Astrocyte of the hippocampus (primary cell): ENCODE results near the gene RAB6A.

Experiments used
- DNase-seq: peaks from one replicate; pipeline ENCODE4 v3.0.0; 2011; ENCODE audit warnings: low read depth, low spot score

The RAB6A gene

DNA sequence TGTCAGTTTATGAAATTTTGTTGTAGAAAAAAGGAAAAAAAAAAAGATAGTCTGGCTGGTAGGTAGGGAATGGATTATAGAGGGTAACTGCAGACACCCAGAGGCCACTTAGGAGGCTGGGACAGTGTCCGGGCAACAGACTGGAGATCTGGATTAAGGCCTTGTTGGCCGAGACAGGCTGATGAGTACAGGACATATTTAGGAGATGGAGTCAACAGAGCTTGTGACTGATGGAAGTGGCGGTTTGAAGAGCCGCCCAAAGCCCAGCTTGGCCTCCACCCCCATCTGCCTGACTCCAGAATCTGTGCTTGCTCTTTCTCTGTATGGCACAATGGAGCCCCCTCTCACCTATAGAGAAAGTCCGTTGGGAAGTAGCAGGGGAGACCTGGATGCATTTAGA is 106.9 kb downstream of the RAB6A start:
- DNase-seq, result no peak

- no peak for DNase-seq
Measured at GRCh38 chr11:73652856-73653559, 107.9 kb downstream of the RAB6A start.

DNA sequence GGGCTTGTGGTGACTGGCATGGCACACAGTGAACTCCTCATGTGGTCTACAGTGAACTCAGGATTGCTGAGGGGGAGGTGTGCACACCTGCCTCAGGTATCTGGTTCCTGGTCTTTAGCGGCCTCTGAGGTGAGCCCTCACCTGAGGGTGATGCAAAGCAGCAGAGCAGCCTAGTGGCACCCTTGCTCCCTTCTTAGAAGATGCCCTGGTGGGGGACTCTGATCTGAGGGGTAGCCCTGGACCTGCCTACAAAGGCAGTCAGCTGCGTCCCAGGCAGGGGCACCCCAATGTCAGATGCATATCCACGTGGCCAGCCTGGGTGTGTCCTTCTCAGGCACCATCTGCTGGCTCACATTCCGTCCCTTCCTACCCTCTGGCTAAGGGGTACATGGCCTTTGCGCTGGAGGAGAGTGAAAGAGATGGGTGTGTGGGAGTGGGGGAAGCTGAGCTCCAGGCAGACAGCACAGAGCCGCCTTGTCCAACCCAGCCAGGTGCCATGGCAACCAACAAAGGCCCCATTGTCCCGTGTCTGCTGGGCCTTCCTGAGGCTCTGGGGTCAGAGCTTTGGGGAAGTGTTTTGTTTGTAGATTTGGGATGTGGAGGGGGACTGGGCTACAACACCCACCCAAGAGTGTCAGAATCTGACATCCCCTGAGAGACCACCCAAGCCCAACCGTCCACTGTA is 108.7 kb downstream of the RAB6A start:
- DNase-seq, result peak; percentile 55

DNA sequence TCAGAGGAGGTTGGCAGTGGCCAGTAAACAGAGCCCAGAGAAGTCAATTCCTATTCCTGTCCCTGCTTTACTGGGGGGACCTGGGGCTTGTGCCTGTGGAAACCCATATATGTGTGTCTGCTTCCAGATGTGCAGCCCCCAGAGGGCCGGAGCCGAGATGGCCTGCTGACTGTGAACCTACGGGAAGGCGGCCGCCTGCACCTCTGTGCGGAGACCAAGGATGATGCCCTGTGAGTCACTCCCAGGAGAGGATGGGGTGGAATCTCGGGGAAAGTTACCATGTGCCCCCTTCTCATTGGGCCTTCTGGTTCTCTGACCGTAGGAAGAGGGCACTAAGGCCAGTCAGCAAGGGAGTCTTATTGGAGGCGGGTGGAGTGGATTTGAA is 109.2 kb downstream of the RAB6A start:
- no peak for DNase-seq

DNA sequence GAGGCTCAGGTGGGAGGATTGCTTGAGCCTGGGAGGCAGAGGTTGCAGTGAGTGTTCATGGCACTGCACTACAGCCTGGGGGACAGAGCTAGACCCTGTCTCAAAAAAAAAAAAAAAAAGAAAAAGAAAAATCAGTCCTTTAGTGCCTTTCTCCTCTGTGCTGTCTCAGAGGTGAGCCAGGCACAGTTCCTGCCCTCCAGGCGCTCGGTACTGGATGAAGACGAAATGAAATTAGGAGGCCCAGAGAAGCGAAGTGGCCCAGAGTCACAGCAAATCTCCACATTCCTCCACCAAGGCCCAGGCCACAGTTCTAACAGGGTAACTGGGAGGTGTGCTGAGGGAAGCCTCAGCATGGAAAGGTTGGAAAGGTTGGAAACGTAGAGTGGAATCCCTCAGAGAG is 109.6 kb downstream of the RAB6A start:
- no peak for DNase-seq

GRCh38 chr11:73650400-73650799 is 110.5 kb downstream of the RAB6A start:
- no peak for DNase-seq

DNA sequence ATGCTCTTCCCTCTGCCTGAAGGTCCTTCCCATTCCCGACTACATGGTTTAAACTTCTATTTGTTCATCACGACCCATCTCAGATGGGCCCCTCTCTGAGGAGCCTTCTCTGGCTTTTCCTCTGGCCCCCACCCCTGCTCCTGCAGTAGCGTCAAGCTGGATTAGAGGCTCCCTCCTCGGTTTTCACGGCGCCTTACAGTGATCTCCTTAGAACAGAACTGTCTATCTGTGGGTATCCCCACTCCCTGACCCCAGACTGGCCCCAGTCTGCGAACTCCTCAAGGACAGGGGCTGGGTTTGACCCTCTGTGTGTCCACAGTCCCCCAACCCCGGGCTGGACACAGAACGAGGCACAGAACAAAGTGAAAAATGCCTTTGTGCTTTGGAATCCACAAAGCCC is 111.7 kb downstream of the RAB6A start:
- no peak for DNase-seq

DNA sequence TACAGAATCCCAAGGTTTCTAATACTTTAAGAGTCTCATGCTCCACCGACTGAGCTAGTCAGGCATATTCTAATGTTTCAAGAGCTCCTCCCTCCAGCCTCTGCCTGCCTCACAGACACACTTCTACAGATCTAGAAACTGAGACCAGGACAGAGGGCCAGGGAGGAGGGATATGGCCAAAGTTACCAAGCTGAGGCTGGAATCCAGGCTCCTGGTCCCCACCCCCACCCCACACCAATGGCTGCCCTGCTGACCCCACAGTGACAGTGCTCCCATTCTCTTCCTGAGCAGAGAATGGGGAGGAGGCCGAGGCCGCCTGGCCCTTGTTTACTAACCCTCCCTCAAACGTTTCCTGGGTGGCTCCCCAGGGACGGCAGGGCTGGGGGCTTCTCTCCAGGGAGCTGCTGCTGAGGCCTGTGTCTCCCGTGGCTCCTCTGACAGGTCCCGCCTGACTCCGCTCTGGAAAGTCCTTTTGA is 112.3 kb downstream of the RAB6A start:
- DNase-seq, result no peak

DNA sequence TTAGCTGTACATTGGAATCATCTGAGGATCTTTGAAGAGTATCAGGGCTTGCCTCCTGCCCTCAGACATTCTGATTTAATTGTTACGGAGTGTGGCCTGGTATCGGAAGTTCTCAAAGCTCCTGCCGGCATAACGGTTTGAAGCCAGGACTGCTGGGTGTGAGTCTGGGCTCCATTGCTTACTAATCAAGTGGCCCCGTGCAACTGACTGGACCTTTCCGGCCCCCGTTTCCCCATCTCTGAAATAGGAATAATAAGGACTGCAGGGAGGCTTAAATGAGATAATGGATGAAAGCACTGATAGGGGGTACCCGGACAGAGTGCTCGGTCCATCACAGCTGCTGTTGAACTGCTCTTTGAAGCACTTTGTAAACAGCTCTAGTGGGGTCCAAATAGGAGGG is 112.8 kb downstream of the RAB6A start:
- no peak for DNase-seq

DNA sequence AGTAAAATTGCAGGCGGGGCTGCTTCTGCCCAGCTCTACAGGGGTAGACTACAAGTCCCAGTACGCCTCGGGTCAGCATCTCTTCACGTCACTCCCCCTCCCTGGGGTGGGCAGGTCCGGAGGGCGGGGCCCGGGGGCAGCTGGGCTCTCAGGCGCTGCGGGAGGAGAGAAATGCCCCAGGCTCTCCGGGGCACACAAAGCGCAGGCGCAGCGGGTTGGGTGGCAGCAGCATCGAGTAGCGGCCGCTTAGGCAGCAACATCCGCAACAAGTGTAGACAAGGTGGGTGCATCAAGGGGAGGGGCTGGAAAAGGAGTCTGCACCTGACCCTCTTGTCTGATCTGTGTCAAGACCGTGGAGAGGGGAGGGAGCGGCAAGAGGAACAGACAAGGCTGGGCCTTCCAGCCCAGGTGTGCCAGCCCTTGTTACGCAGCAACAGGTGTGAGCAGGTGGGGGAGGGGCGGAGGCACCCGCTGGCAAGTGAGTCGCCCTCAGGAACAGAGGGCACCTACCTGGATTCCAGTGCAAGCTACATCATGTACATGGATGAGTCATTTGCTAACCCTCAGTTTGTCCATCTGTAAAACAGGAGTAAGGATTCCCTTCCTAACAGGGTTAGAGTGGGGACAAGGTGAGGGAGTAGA is 113.3 kb downstream of the RAB6A start:
- peak; percentile 94 for DNase-seq

GRCh38 chr11:73645972-73646631 is 114.8 kb downstream of the RAB6A start, which contains the start of gene PLEKHB1:
Gene PLEKHB1, plus strand, starts transcription at chr11:73646581. Its CDS starts 28 bp downstream, at chr11:73646609.
- DNase-seq, result no peak

- no peak for DNase-seq
Measured at GRCh38 chr11:73645121-73645969, 115.5 kb downstream of the RAB6A start.

- no peak for DNase-seq
Measured at GRCh38 chr11:73641668-73642067, 119.2 kb downstream of the RAB6A start.

DNA sequence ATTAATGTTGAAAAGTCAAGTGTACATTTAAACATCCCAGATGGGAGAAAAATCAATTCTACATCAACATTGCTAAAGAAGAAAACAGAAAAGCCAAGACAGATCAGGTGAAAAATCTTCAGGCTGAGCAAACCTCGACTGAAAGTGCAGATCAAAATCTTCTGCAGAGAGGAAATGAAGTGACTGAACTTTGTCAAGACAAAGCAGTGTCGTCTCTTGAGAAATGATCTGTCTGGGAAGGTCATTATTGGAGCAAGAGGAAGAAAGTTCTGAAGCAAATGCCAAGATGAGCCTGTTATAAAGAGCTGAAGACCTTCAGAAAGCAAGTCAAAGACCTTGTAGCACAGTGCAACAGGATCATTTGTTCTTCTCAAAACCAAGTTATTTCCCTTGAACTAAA is 120.3 kb downstream of the RAB6A start:
- DNase-seq, result no peak

DNA sequence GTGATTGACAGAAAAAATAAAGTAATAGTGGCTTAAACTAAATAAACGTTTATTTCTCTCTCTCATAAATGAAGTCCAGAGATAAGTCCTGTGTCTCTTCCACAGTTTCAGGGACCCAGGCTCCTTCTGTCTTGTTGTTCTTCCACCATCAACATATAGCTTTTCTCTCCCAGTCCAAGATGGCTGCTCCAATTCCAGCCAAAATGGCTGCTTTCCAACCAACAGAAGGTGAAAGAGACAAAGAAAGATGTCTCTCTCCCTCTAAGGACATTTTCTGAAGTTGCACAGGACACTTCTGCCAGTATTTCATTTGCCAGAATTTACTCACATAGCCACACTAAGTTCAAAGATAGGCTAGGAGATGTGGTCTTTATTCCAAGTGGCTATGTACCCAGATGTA is 123.9 kb downstream of the RAB6A start:
- no peak for DNase-seq

DNA sequence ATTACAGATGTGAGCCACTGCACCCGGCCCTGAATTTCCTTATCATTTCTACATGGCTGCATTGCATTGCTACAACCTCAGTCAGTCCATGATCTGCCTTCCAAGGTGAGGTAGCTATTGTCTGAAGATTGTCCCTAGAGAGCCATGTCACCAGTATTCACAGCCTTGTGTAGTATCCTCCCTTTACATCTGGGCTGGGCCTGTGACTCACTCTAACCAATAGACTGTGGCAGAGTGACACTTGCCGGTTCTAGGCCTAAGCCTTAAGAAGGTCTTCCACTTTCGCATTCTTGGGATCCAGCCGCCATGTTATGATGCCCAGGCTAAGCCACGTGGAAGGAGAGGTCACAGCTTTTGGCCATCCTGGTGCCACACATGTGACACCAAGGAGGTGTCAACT is 124.6 kb downstream of the RAB6A start:
- DNase-seq, result no peak

DNA sequence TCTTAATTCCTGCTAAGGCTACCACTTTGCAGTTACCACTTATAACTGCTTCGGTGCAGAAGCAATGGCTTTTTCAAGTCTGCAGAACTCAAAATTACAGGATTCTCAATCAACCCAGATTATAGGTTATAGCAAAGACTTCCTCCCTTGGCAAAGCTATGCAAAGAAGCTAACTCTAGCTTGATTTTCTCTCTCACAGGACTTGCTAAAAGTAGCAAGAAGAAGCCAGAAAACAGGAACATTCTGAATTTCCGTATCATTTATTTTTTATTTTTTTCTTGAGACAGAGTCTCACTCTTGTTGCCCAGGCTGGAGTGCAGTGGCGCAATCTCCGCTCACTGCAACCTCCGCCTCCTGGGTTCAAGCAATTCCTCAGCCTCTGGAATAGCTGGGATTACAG is 125.2 kb downstream of the RAB6A start:
- no peak for DNase-seq

- DNase-seq, result no peak
Measured at GRCh38 chr11:73633999-73634398, 126.9 kb downstream of the RAB6A start.

DNA sequence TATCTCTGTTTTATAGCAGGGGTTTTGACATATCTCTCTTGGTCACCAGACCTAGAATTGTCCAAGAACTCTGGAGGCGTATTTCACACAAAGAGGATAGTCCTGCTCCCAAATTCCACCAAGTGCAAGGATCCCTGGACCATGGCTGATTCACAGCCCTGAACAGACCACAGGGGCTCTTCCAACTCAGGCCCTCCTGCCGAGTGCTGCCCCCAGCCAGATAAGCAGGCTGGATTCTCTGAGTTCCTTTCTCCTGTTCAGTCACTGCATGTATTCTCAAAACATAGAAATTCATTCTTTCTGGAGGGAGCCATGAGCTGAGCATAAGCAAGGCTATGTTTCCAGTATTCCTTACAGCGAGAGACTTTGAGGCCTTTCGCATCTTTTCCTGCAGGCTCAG is 127.9 kb downstream of the RAB6A start:
- DNase-seq, result peak; percentile 33

DNA sequence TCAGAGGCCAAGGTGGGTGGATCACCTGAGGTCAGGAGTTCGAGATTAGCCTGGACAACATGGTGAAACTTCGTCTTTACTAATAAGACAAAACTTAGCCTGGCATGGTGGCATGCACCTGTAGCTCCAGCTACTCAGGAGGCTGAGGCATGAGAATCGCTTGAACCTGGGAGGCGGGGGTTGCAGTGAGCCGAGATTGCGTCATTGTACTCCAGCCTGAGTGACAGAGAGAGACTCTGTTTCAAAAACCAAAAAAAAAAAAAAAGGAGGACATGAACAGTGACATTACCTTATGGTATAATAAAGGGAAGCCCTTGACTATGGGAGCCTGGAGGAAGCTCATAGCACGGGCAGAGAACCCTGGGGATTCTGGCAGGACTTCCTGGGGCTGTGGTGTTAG is 131.0 kb downstream of the RAB6A start:
- DNase-seq, result no peak

GRCh38 chr11:73625696-73626318 is 135.1 kb downstream of the RAB6A start:
- peak; percentile 85 for DNase-seq
